H9 (cell line): ENCODE results near the gene ACTN3. TPM values are rescaled to one million over a fixed set of nuclear protein-coding genes. Genes with fewer than 3 reads are reported as not detected.

Experiments used
- DNase-seq: peaks from one replicate; pipeline ENCODE4 v3.0.0-alpha.2; 2017
- H2AFZ ChIP-seq: one replicate; pipeline ENCODE4 v1.6.1; 2013; ENCODE audit warnings: mild to moderate bottlenecking, low read length, control low read depth, moderate library complexity
- H2AK5ac ChIP-seq: 2 replicates; pipeline ENCODE4 v1.6.1; 2013; ENCODE audit warnings: low read length, control low read depth, mixed read lengths; ENCODE audit not compliant: insufficient read length
- H2BK120ac ChIP-seq: one replicate; pipeline ENCODE4 v1.6.1; 2013; ENCODE audit warnings: low read depth, mild to moderate bottlenecking, low read length, control low read depth, inconsistent platforms; ENCODE audit not compliant: poor library complexity, severe bottlenecking
- H2BK12ac ChIP-seq: 2 replicates; pipeline ENCODE4 v1.6.1; 2013; ENCODE audit warnings: low read length, control low read depth, mixed read lengths, low read depth; ENCODE audit not compliant: insufficient read length
- H2BK15ac ChIP-seq: 2 replicates; pipeline ENCODE4 v1.6.1; 2013; ENCODE audit warnings: low read depth, low read length, control low read depth
- H2BK20ac ChIP-seq: one replicate; pipeline ENCODE4 v1.6.1; 2013; ENCODE audit warnings: low read depth, mild to moderate bottlenecking, low read length, control low read depth, inconsistent platforms; ENCODE audit not compliant: poor library complexity, severe bottlenecking
- H2BK5ac ChIP-seq: 2 replicates; pipeline ENCODE4 v1.6.1; 2013; ENCODE audit warnings: low read length, control low read depth, mixed read lengths; ENCODE audit not compliant: insufficient read length
- H3K14ac ChIP-seq: 2 replicates; pipeline ENCODE4 v1.6.1; 2013; ENCODE audit warnings: low read length, control low read depth; ENCODE audit not compliant: insufficient read depth
- H3K18ac ChIP-seq: 2 replicates; pipeline ENCODE4 v1.6.1; 2013; ENCODE audit warnings: low read depth, mild to moderate bottlenecking, mixed read lengths, low read length, control low read depth; ENCODE audit not compliant: insufficient read length
- H3K23ac ChIP-seq: 2 replicates; pipeline ENCODE4 v1.6.1; 2013; ENCODE audit warnings: low read length, control low read depth, mixed read lengths, low read depth; ENCODE audit not compliant: insufficient read length
- H3K23me2 ChIP-seq: 2 replicates; pipeline ENCODE4 v1.6.1; 2013; ENCODE audit warnings: low read depth, mild to moderate bottlenecking, mixed read lengths, low read length, control low read depth; ENCODE audit not compliant: insufficient read length, poor library complexity, severe bottlenecking
- H3K27ac ChIP-seq: 2 replicates; pipeline ENCODE4 v1.5.1; 2013; ENCODE audit warnings: low read length, control low read depth, mixed read lengths, low read depth; ENCODE audit not compliant: insufficient read length
- H3K27me3 ChIP-seq: 2 replicates; pipeline ENCODE4 v1.6.1; 2013; ENCODE audit warnings: low read length, control low read depth, inconsistent platforms; ENCODE audit not compliant: insufficient read depth
- H3K4ac ChIP-seq: 2 replicates; pipeline ENCODE4 v1.6.1; 2013; ENCODE audit warnings: low read depth, mild to moderate bottlenecking, control low read depth, inconsistent platforms, low read length, moderate library complexity
- H3K4me1 ChIP-seq: 2 replicates; pipeline ENCODE4 v1.6.1; 2013; ENCODE audit warnings: low read length, control low read depth, inconsistent platforms; ENCODE audit not compliant: insufficient read depth
- H3K4me2 ChIP-seq: 2 replicates; pipeline ENCODE4 v1.6.1; 2013; ENCODE audit warnings: low read length, control low read depth, mixed read lengths; ENCODE audit not compliant: insufficient read length, insufficient read depth
- H3K56ac ChIP-seq: 2 replicates; pipeline ENCODE4 v1.6.1; 2013; ENCODE audit warnings: low read depth, mild to moderate bottlenecking, mixed read lengths, low read length, control low read depth; ENCODE audit not compliant: insufficient read length
- H3K79me1 ChIP-seq: 2 replicates; pipeline ENCODE4 v1.6.1; 2013; ENCODE audit warnings: low read depth, mild to moderate bottlenecking, moderate library complexity, low read length, control low read depth, inconsistent platforms; ENCODE audit not compliant: insufficient read depth, poor library complexity, severe bottlenecking
- H3K79me2 ChIP-seq: 2 replicates; pipeline ENCODE4 v1.6.1; 2013; ENCODE audit warnings: low read length, control low read depth, inconsistent platforms; ENCODE audit not compliant: insufficient read depth
- H3K9ac ChIP-seq: 2 replicates; pipeline ENCODE4 v1.6.1; 2013; ENCODE audit warnings: low read length, control low read depth, mixed read lengths; ENCODE audit not compliant: insufficient read length; ENCODE audit errors: extremely low read depth
- H3K9me3 ChIP-seq: one replicate; pipeline ENCODE4 v1.6.1; 2013; ENCODE audit warnings: low read depth, low read length, inconsistent platforms; ENCODE audit not compliant: control insufficient read depth
- H3T11ph ChIP-seq: one replicate; pipeline ENCODE4 v1.6.1; 2013; ENCODE audit warnings: mild to moderate bottlenecking, low read length, control low read depth, inconsistent platforms
- H4K20me1 ChIP-seq: one replicate; pipeline ENCODE4 v1.6.1; 2013; ENCODE audit not compliant: control insufficient read depth, insufficient read length, insufficient read depth
- H4K5ac ChIP-seq: 2 replicates; pipeline ENCODE4 v1.6.1; 2013; ENCODE audit warnings: low read depth, mild to moderate bottlenecking, mixed read lengths, low read length, control low read depth; ENCODE audit not compliant: insufficient read length
- H4K8ac ChIP-seq: replicated peaks from 2 replicates; pipeline ENCODE4 v1.6.1; 2013; ENCODE audit warnings: low read length, control low read depth, mixed read lengths, low read depth; ENCODE audit not compliant: insufficient read length
- H4K91ac ChIP-seq: 2 replicates; pipeline ENCODE4 v1.6.1; 2013; ENCODE audit warnings: low read depth, mild to moderate bottlenecking, moderate library complexity, mixed read lengths, low read length, control low read depth; ENCODE audit not compliant: insufficient read length
- H3K27ac Mint-ChIP-seq, 3 experiments: 2 replicates in 2 of 3; 3 replicates in 1 of 3; pipeline ENCODE4 v1.8.0; 2020 to 2021; ENCODE audit warnings: mixed read lengths in 3 of 3, mild to moderate bottlenecking in 1 of 3, moderate library complexity in 1 of 3
- H3K27me3 Mint-ChIP-seq: 2 replicates; pipeline ENCODE4 v1.8.0; 2021; ENCODE audit warnings: low read depth, mild to moderate bottlenecking, moderate library complexity, mixed read lengths
- H3K36me3 Mint-ChIP-seq, 3 experiments: 2 replicates in 2 of 3; 3 replicates in 1 of 3; pipeline ENCODE4 v1.8.0; 2020 to 2021; ENCODE audit warnings: low read depth in 3 of 3, mixed read lengths in 3 of 3; ENCODE audit not compliant: insufficient read depth in 1 of 3
- H3K4me1 Mint-ChIP-seq, 2 experiments: 2 replicates each; pipeline ENCODE4 v1.8.0; 2020; ENCODE audit warnings: mixed read lengths in 2 of 2
- H3K4me3 Mint-ChIP-seq, 2 experiments: 2 replicates in 1 of 2; 3 replicates in 1 of 2; pipeline ENCODE4 v1.8.0; 2020 to 2021; ENCODE audit warnings: mild to moderate bottlenecking in 2 of 2, mixed read lengths in 2 of 2, moderate library complexity in 1 of 2
- H3K9me3 Mint-ChIP-seq, 2 experiments: 2 replicates in 1 of 2; 3 replicates in 1 of 2; pipeline ENCODE4 v1.8.0; 2020; ENCODE audit warnings: mild to moderate bottlenecking in 2 of 2, mixed read lengths in 2 of 2, moderate library complexity in 1 of 2
- WGBS: extraction: QIAGEN DNeasy Blood & Tissue Kit; methylation state at CpG from one replicate; pipeline ENCODE4 v1.1.7; 2013; ENCODE audit warnings: missing lambda C conversion rate, low lambda C conversion rate, mixed read lengths; ENCODE audit not compliant: insufficient read length; ENCODE audit errors: extremely low coverage; 5-methylcytosine and 5-hydroxymethylcytosine counted together
- total RNA-seq: library from RNA; stranded (reverse); gene quantifications from 2 replicates; pipeline ENCODE4 v1.2.1, GENCODE V29; 2021
- TF ChIP-seq, protein P1 (sequence below): fragments of 200-600 bp; sonication (generic); conservative IDR thresholded peaks from 3 replicates; pipeline ENCODE4 v1.8.0; 2021; ENCODE audit warnings: antibody characterized with exemption, mild to moderate bottlenecking

Gene ACTN3
- total RNA-seq, 1 experiment from 2014 or later, result 45.7 TPM

DNA sequence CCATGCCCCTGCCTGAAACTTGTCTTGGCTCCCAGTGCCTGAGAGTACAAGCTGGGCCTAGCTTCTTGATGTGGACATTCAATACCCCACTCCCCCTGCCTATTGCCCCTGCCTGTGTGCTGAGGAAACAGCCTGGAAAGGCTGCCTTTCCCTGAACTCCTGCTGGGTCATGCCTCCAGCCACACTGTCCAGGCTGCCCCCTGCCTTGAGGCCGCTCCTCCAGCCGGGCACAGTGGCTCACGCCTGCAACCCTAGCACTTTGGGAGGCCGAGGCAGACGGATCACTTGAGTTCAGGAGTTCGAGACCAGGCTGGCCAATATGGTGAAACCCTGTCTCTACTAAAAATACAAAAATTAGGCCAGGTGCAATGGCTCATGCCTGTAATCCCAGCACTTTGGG, 56.4 kb downstream of the ACTN3 start:
- H3K27ac Mint-ChIP-seq, result peak overlapping the region in 1 of 3 experiments; percentile 75; a peak in 1 of 7 replicates

More for the DNA sequence above, 56.4 kb downstream of the ACTN3 start:
- H3K18ac ChIP-seq, result no peak overlapping the region
- H4K5ac ChIP-seq, result no peak overlapping the region
- no peak overlapping the region for H3K9ac ChIP-seq
- H3K4ac ChIP-seq, result no peak overlapping the region
- no peaks in the 10 kb centered on the region for H3K4me1 ChIP-seq
- no peak overlapping the region for H2BK20ac ChIP-seq
- H3K27ac ChIP-seq, result no peak overlapping the region
- H3K9me3 Mint-ChIP-seq, result no peaks in the 10 kb centered on the region
- no peak overlapping the region for H3K4me2 ChIP-seq
- TF ChIP-seq, protein P1, sequence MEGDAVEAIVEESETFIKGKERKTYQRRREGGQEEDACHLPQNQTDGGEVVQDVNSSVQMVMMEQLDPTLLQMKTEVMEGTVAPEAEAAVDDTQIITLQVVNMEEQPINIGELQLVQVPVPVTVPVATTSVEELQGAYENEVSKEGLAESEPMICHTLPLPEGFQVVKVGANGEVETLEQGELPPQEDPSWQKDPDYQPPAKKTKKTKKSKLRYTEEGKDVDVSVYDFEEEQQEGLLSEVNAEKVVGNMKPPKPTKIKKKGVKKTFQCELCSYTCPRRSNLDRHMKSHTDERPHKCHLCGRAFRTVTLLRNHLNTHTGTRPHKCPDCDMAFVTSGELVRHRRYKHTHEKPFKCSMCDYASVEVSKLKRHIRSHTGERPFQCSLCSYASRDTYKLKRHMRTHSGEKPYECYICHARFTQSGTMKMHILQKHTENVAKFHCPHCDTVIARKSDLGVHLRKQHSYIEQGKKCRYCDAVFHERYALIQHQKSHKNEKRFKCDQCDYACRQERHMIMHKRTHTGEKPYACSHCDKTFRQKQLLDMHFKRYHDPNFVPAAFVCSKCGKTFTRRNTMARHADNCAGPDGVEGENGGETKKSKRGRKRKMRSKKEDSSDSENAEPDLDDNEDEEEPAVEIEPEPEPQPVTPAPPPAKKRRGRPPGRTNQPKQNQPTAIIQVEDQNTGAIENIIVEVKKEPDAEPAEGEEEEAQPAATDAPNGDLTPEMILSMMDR, result no peak
- DNase-seq, result no peak
- H3K27me3 ChIP-seq, result no peaks in the 10 kb centered on the region
- no CpG with 5 or more reads among the region's 6 CpGs for WGBS
- H3K9me3 ChIP-seq, result no peaks in the 10 kb centered on the region
- H2AK5ac ChIP-seq, result no peak overlapping the region
- no peak overlapping the region for H2BK5ac ChIP-seq
- H3K4me1 Mint-ChIP-seq, result no peaks in the 10 kb centered on the region
- H4K91ac ChIP-seq, result no peak overlapping the region
- H4K8ac ChIP-seq, result no peak overlapping the region
- no peaks in the 10 kb centered on the region for H3K27me3 Mint-ChIP-seq
- no peak overlapping the region for H3K4me3 Mint-ChIP-seq
- no peak overlapping the region for H3K23ac ChIP-seq
- H2AFZ ChIP-seq, result no peak overlapping the region
- no peak overlapping the region for H2BK120ac ChIP-seq
- no peak overlapping the region for H2BK12ac ChIP-seq
- H3K56ac ChIP-seq, result no peak overlapping the region
- no peak overlapping the region for H3K14ac ChIP-seq
- H3K79me2 ChIP-seq, result no peaks in the 10 kb centered on the region
- H2BK15ac ChIP-seq, result no peak overlapping the region
- peaks cover 2 to 77% (median 56%) of the 10 kb centered on the region in 3 experiments; a peak in 6 of 7 replicates for H3K36me3 Mint-ChIP-seq
- H3K23me2 ChIP-seq, result no peaks in the 10 kb centered on the region
- H3T11ph ChIP-seq, result no peak overlapping the region
- H4K20me1 ChIP-seq, result no peaks in the 10 kb centered on the region
- H3K79me1 ChIP-seq, result no peaks in the 10 kb centered on the region
